GM06990 (cell line): ENCODE results near the gene ALPI.

Experiments used
- DNase-seq: peaks from one replicate; pipeline ENCODE4 v3.0.0-alpha.2; 2011; ENCODE audit not compliant: insufficient read length; ENCODE audit errors: extremely low read depth
- H3K27me3 ChIP-seq: replicated peaks from 2 replicates; pipeline ENCODE4 v1.6.0; 2011; ENCODE audit warnings: low read length; ENCODE audit not compliant: control insufficient read depth, insufficient read depth
- H3K36me3 ChIP-seq: 2 replicates; pipeline ENCODE4 v1.5.1; 2011; ENCODE audit warnings: low read length; ENCODE audit not compliant: control insufficient read depth, insufficient read depth
- H3K4me3 ChIP-seq: replicated peaks from 2 replicates; pipeline ENCODE4 v1.5.1; 2011; ENCODE audit warnings: low read depth, mild to moderate bottlenecking, control low read depth, low read length
- CTCF ChIP-seq: IDR thresholded peaks from 2 replicates; pipeline ENCODE4 v1.5.1; 2011; ENCODE audit warnings: low read length, control low read depth, mild to moderate bottlenecking, inconsistent platforms; ENCODE audit not compliant: insufficient read depth, poor library complexity, severe bottlenecking

The ALPI gene

GRCh38 chr2:232459419-232460035 is 3.6 kb downstream of the ALPI start:
- H3K4me3 ChIP-seq: no peak overlapping the region
- TF ChIP-seq CTCF: no peak
- DNase-seq: no peak
- no peaks in the 10 kb centered on the region for H3K27me3 ChIP-seq
- H3K36me3 ChIP-seq: no peaks in the 10 kb centered on the region

DNA sequence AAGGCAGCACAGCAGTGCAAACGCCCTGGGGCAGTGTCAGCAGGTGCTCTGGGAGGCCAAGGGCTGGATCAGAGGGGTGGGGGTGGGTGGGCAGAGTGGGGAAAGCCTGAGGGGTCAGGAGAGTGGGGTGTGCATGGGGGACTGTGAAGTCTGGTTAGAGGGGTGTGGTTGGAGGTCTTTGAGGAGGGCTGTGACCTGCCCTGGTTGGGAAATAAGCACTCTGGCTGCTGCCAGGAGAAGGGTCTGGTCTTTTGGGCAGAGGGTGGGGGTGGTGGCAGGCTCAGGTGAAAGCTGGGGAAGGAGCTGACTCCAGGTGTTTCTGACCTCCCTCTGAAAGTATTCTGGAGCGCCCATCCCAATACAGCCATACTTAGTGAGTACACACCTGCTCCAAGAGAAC is 4.2 kb downstream of the ALPI start:
- Histone ChIP-seq H3K36me3 (no peaks in the 10 kb centered on the region), H3K4me3 (no peak overlapping the region), H3K27me3 (no peaks in the 10 kb centered on the region)
- DNase-seq: no peak
- TF ChIP-seq CTCF: no peak

DNA sequence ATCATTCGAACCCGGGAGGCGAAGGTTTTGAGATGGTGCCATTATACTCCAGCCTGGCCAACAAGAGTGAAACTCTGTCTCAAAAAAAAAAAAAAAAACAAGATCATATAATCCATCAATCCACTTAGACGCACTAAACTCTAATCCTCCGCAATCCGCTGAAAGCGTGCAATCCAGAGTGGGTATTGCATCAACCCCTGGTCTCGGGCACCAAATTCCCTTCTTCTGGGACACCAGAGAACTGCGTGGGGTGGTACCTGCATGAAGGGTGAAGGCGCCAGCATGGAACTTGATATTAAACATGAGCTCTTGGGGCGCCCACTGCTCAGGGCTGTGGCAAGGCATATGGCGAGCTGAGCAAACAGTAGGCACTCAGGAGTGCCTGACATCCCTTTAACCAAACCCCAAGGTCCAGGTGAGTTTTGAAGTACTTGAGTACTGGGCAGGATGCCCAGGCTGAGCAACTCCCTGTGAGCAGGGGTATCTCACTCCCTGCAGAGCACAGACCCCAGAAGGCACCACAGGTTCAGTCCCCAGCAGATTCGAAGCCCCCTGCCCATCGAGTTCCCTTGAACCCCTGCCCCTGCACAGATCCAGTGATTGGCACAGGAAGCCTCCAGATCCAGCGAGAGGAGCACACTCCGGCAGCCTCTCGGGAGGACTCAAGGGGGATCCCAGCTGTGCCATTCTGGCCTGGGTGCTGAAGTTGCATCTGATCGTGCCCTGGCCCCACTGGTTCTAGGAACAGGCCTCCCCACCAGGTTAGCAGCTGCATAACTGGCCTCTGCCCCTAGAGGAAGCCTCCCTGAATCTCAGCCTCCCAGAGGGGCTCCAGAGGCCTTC is 8.0 kb downstream of the ALPI start:
- Histone ChIP-seq H3K36me3 (no peaks in the 10 kb centered on the region), H3K27me3 (no peaks in the 10 kb centered on the region), H3K4me3 (no peak overlapping the region)
- DNase-seq: no peak
- no peak for TF ChIP-seq CTCF

DNA sequence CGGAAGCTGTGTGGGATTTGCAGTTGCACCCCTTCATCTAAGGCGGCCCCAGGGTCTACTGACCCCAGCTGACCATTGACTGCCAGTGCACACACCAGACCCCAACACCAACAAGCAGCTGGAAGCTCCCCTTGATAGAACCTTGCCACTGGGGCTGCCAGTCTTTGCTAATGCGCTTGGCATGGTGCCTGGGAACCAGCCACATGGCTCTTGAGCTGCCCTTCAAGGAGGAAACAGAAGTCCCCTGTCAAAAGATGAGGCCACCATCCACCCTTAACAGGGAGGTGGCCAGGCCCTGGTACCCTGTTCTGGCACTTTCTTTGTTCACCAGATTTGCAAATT is 8.6 kb downstream of the ALPI start:
- H3K36me3 ChIP-seq: no peaks in the 10 kb centered on the region
- H3K27me3 ChIP-seq: no peaks in the 10 kb centered on the region
- no peak for DNase-seq
- H3K4me3 ChIP-seq: no peak overlapping the region
- TF ChIP-seq CTCF: peak; percentile 2

DNA sequence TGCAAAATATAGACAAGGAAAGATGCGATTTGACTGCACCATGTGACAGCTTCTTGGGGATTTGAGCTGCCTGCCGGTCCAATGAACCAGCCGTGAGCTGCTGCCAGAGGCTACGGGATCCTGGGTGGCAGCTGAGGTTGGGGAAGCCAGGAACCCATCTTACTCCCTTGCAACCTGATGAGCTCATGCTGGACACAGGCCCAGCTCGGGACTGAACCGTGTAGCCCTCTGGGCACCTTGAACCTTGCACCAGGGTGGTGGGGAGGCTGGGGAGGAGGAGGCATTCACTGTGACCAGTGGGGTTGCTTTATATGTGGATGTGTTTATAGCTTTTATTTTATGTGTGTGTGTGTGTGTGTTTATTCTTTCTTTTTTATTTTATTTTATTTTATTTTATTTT is 9.1 kb downstream of the ALPI start:
- TF ChIP-seq CTCF: no peak
- Histone ChIP-seq H3K4me3 (no peak overlapping the region), H3K27me3 (no peaks in the 10 kb centered on the region), H3K36me3 (no peaks in the 10 kb centered on the region)
- no peak for DNase-seq
